GM23338 (cell line): ENCODE data around the gene C1R. TPM values are rescaled to one million over a fixed set of nuclear protein-coding genes. Genes with fewer than 3 reads are reported as not detected.

Source experiments
- ATAC-seq: fragments of 200-7000 bp; cut with Tn5 transposase; 3 replicates; pipeline ENCODE4 v1.9.1; 2020
- DNase-seq: peaks from one replicate; pipeline ENCODE4 v3.0.0-alpha.2; 2015; ENCODE audit warnings: low spot score
- H2AFZ ChIP-seq: fragments of 200-600 bp; sonication (generic); 2 replicates; pipeline ENCODE4 v1.8.0; 2016; ENCODE audit warnings: antibody characterized with exemption, mild to moderate bottlenecking, moderate library complexity
- H3F3A ChIP-seq: fragments of 200-600 bp; sonication (generic); replicated peaks from 2 replicates; pipeline ENCODE4 v1.8.0; 2017; ENCODE audit warnings: antibody characterized with exemption, mixed run types, low read depth
- H3K27ac ChIP-seq: fragments of 200-600 bp; sonication (generic); 2 replicates; pipeline ENCODE4 v1.6.1; 2016; ENCODE audit warnings: low read depth
- H3K27me3 ChIP-seq: fragments of 200-600 bp; sonication (generic); 2 replicates; pipeline ENCODE4 v1.8.0; 2016; ENCODE audit warnings: mild to moderate bottlenecking, mixed run types, moderate library complexity; ENCODE audit not compliant: insufficient read depth
- H3K36me3 ChIP-seq: fragments of 200-600 bp; sonication (generic); 2 replicates; pipeline ENCODE4 v1.8.0; 2016; ENCODE audit warnings: mild to moderate bottlenecking; ENCODE audit not compliant: insufficient read depth
- H3K4me1 ChIP-seq: fragments of 200-600 bp; sonication (generic); 2 replicates; pipeline ENCODE4 v1.8.0; 2016; ENCODE audit warnings: mild to moderate bottlenecking, moderate library complexity; ENCODE audit not compliant: insufficient read depth
- H3K4me2 ChIP-seq: fragments of 200-600 bp; sonication (generic); 2 replicates; pipeline ENCODE4 v1.7.1; 2017; ENCODE audit warnings: mixed run types
- H3K4me3 ChIP-seq: fragments of 200-600 bp; sonication (generic); 2 replicates; pipeline ENCODE4 v1.6.1; 2016; ENCODE audit warnings: mixed run types
- H3K79me2 ChIP-seq: fragments of 200-600 bp; sonication (generic); replicated peaks from 2 replicates; pipeline ENCODE4 v1.8.0; 2017; ENCODE audit warnings: mild to moderate bottlenecking; ENCODE audit not compliant: insufficient read depth
- H3K9me2 ChIP-seq: fragments of 200-600 bp; sonication (generic); 2 replicates; pipeline ENCODE4 v1.8.0; 2017; ENCODE audit not compliant: insufficient read depth
- H4K20me1 ChIP-seq: fragments of 200-600 bp; sonication (generic); replicated peaks from 2 replicates; pipeline ENCODE4 v1.8.0; 2017; ENCODE audit warnings: mild to moderate bottlenecking; ENCODE audit not compliant: insufficient read depth
- H3K27ac Mint-ChIP-seq: 2 replicates; pipeline ENCODE4 v1.8.0; 2020; ENCODE audit warnings: inconsistent platforms, mild to moderate bottlenecking, moderate library complexity, mixed read lengths
- H3K27me3 Mint-ChIP-seq: 3 replicates; pipeline ENCODE4 v1.8.0; 2022; ENCODE audit warnings: low read depth, mild to moderate bottlenecking, moderate library complexity, mixed read lengths, inconsistent platforms; ENCODE audit not compliant: insufficient read depth, poor library complexity
- H3K36me3 Mint-ChIP-seq: 3 replicates; pipeline ENCODE4 v1.8.0; 2021; ENCODE audit warnings: low read depth, mild to moderate bottlenecking, inconsistent platforms, moderate library complexity, mixed read lengths
- H3K4me1 Mint-ChIP-seq: 3 replicates; pipeline ENCODE4 v1.8.0; 2020; ENCODE audit warnings: mild to moderate bottlenecking, inconsistent platforms, mixed read lengths
- H3K4me3 Mint-ChIP-seq: 3 replicates; pipeline ENCODE4 v1.8.0; 2021; ENCODE audit warnings: moderate library complexity, mild to moderate bottlenecking, inconsistent platforms, mixed read lengths
- H3K9me3 Mint-ChIP-seq: 3 replicates; pipeline ENCODE4 v1.8.0; 2020; ENCODE audit warnings: moderate library complexity, mild to moderate bottlenecking, inconsistent platforms, mixed read lengths
- CREB1 ChIP-seq: fragments of 250-450 bp; sonication (Bioruptor Pico); IDR thresholded peaks from 2 replicates; pipeline ENCODE4 v1.5.0; 2020; ENCODE audit warnings: low read depth, mild to moderate bottlenecking, moderate library complexity
- CTCF ChIP-seq, 2 experiments: fragments of 200-600 bp in 1 of 2; sonication (generic) in 1 of 2; conservative IDR thresholded peaks; 2 replicates each; pipeline versions ENCODE4 v1.5.1 to v1.6.1; 2016 to 2017; ENCODE audit warnings: antibody characterized with exemption in 2 of 2, low read depth in 2 of 2, mild to moderate bottlenecking in 2 of 2, moderate library complexity in 1 of 2
- EZH2phosphoT487 ChIP-seq: fragments of 200-600 bp; sonication (generic); IDR thresholded peaks from one replicate; pipeline ENCODE4 v1.8.1; 2018; ENCODE audit warnings: antibody characterized with exemption; ENCODE audit not compliant: unreplicated experiment
- JUNB ChIP-seq: IDR thresholded peaks from one replicate; pipeline ENCODE4 v1.6.1; 2016; ENCODE audit warnings: antibody characterized with exemption; ENCODE audit not compliant: unreplicated experiment
- POLR2AphosphoS5 ChIP-seq: IDR thresholded peaks from 2 replicates; pipeline ENCODE4 v1.6.1; 2016; ENCODE audit warnings: antibody characterized with exemption, low read depth
- ZNF331 ChIP-seq: fragments of 250-450 bp; sonication (Bioruptor Pico); IDR thresholded peaks from 2 replicates; pipeline ENCODE4 v1.5.0; 2020; ENCODE audit warnings: low read depth, mild to moderate bottlenecking, moderate library complexity
- ZNF462 ChIP-seq: fragments of 250-450 bp; sonication (Bioruptor Pico); IDR thresholded peaks from 2 replicates; pipeline ENCODE4 v1.5.0; 2020; ENCODE audit warnings: mild to moderate bottlenecking, moderate library complexity
- long read RNA-seq: library from polyadenylated mRNA; unstranded; transcript quantifications from one replicate; pipeline ENCODE4 v2.0.0, GENCODE V29; 2020; ENCODE audit not compliant: unreplicated experiment
- polyA plus RNA-seq: library from polyadenylated mRNA; unstranded; fragments of >200 nt; fragmentation: Nextera tagmentation; extraction: Ambion mirVana; gene quantifications from 2 replicates; pipeline ENCODE4 v1.2.1, GENCODE V29; 2016
- total RNA-seq: library from RNA; depleted of rRNA; stranded (reverse); fragments of >200 nt; shearing (Covaris generic); gene quantifications from 2 replicates; pipeline ENCODE4 v1.2.3, GENCODE V29; 2014; rRNA removed

The C1R gene
- total RNA-seq: 6.1 and 8.8 TPM in 2 replicates
- 5.9 and 6.4 TPM in 2 replicates for polyA plus RNA-seq
- long read RNA-seq, partial matches to known transcripts: 1 of 4 reads
- long read RNA-seq, other reads (novel, unspliced or antisense): 0 of 4 reads

- H3K27me3 Mint-ChIP-seq: peaks cover 18% of the 10 kb centered on the region
- DNase-seq: peak; percentile 84
- no peaks in the 10 kb centered on the region for H3F3A ChIP-seq
Observed at GRCh38 chr12:7092229-7092985, at the start of gene C1R. Gene C1R (minus strand): TSS chr12:7092445. CDS start chr12:7092388, 57 bp downstream.

GRCh38 chr12:7141351-7142005, 49.2 kb upstream of the C1R start:
- no peak overlapping the region for H2AFZ ChIP-seq
- H3F3A ChIP-seq: no peaks in the 10 kb centered on the region
- Mint-ChIP-seq H3K9me3 (no peaks in the 10 kb centered on the region), H3K27me3 (peaks cover 4% of the 10 kb centered on the region), H3K36me3 (peaks cover 25% of the 10 kb centered on the region), H3K4me1 (no peaks in the 10 kb centered on the region), H3K4me3 (no peak overlapping the region), H3K27ac (no peak overlapping the region)
- H3K4me2 ChIP-seq: no peak overlapping the region
- no peaks in the 10 kb centered on the region for H3K27me3 ChIP-seq
- no peak overlapping the region for H3K4me3 ChIP-seq
- 0 out of 2 replicates have a peak, but pooled peaks cover 3% of the 10 kb centered on the region for H3K9me2 ChIP-seq
- no peaks in the 10 kb centered on the region; the same call in 1 of the 2 replicates for H4K20me1 ChIP-seq
- no peak overlapping the region for H3K27ac ChIP-seq
- H3K4me1 ChIP-seq: no peaks in the 10 kb centered on the region
- no peaks in the 10 kb centered on the region for H3K36me3 ChIP-seq
- H3K79me2 ChIP-seq: no peaks in the 10 kb centered on the region
- DNase-seq (no peak), ATAC-seq (no peak)
- no peak for TF ChIP-seq JUNB
- TF ChIP-seq ZNF462 (CRISPR knock-in tag): no peak
- TF ChIP-seq CREB1 (CRISPR knock-in tag): no peak
- TF ChIP-seq ZNF331 (CRISPR knock-in tag): no peak
- no peak for TF ChIP-seq POLR2AphosphoS5
- no peak for TF ChIP-seq EZH2phosphoT487

More at GRCh38 chr12:7092229-7092985, at the start of gene C1R:
- H2AFZ ChIP-seq: peak within 1 kb of the TSS; percentile 98
- peak; percentile 54 for ATAC-seq
- H3K79me2 ChIP-seq: no peaks in the 10 kb centered on the region
- Mint-ChIP-seq H3K9me3 (no peaks in the 10 kb centered on the region), H3K36me3 (peaks cover 2% of the 10 kb centered on the region; the same call in 1 of the 3 replicates), H3K4me1 (peaks cover 32% of the 10 kb centered on the region), H3K4me3 (peak within 1 kb of the TSS; percentile 53), H3K27ac (no peak within 1 kb of the TSS)
- no peaks in the 10 kb centered on the region for H3K27me3 ChIP-seq
- peaks cover 20% of the 10 kb centered on the region for H3K4me1 ChIP-seq
- H4K20me1 ChIP-seq: no peaks in the 10 kb centered on the region
- no peaks in the 10 kb centered on the region for H3K36me3 ChIP-seq
- no peak within 1 kb of the TSS; the same call in 1 of the 2 replicates for H3K27ac ChIP-seq
- peak within 1 kb of the TSS; percentile 87 for H3K4me2 ChIP-seq
- peak; percentile 88 to 96 for TF ChIP-seq CTCF (conservative IDR thresholded peaks at IDR 0.05; ENCODE audit: low read depth in 2 of 2)
- no peak for TF ChIP-seq JUNB
- 0 out of 2 replicates have a peak, but pooled peaks cover 3% of the 10 kb centered on the region for H3K9me2 ChIP-seq
- peak within 1 kb of the TSS; percentile 57 for H3K4me3 ChIP-seq
